ENCODE results near the gene SLC38A10. TPM values are rescaled to one million over a fixed set of nuclear protein-coding genes. Genes with fewer than 3 reads are reported as not detected.

SLC38A10 gene
- total RNA-seq, 1 experiment from 2014 or later, result 109 TPM

DNA sequence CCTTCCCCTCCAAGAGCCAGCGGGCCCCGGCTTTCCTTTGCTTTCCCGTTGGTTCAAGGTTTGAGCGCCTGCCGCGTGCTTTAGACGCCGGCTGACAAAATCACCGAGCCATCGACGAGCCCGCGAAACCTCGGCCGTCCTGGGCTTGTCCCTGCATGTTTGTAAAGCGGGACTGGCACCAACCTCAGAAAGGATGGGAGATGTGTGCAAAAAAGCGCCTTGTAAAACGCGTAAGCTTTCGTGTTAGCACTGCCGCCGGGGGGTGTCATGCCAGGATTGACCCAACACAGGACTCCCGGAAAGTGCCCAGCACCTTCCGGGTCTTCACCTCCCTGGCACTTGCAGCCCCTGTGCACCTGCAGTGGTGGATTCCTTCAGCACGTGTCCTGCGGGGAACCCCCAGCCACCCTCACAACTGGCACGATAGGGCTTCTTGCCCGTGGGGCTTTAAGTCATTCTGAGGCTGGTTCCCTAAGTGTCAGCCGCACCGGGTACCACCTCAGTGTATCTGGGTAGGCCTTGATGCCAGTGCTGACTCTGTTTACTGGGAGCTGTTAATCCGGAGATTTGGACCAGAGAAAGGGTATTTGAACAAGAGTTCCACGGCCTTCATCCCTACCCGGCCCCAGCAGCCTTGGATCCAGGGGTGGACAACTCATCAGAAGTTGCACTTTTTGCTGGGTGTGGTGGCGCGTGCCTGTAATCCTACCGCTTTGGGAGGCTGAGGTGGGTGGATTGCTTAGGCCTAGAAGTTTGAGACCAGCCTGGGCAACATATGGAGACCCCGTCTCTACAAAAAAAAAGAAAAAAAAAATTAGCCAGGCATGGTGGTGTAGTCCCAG is 55.2 kb downstream of the SLC38A10 start:
- Histone ChIP-seq H3K4me2 (ENCODE audit: low read length) (peak overlapping the region; percentile 99), H3K36me3 (ENCODE audit: control insufficient read depth in 1 of 2, insufficient read depth in 2 of 2, low read length in 2 of 2) (peaks cover 0 to 10% of the 10 kb centered on the region in 2 experiments; a peak in 1 of 4 replicates), H3K27me3 (ENCODE audit: insufficient read depth, low read length) (no peaks in the 10 kb centered on the region), H3K9ac (ENCODE audit: low read length) (peak overlapping the region; percentile 98), H3K79me2 (ENCODE audit: insufficient read depth, low read length) (peaks cover 50% of the 10 kb centered on the region), H3K9me2 (ENCODE audit: insufficient read depth) (no peaks in the 10 kb centered on the region), H3K27ac (ENCODE audit: low read depth, low read length) (peak overlapping the region; percentile 86), H3K4me1 (ENCODE audit: control insufficient read depth in 1 of 2, insufficient read depth in 2 of 2, low read length in 2 of 2) (peaks cover 12 to 35% of the 10 kb centered on the region in 2 experiments; a peak in 3 of 4 replicates), H4K20me1 (ENCODE audit: insufficient read depth) (no peaks in the 10 kb centered on the region), H2AFZ (ENCODE audit: low read depth, low read length, poor library complexity, severe bottlenecking) (no peak overlapping the region), H3K4me3 (replicated peaks in 1 of 2; ENCODE audit: low read depth in 1 of 2, low read length in 2 of 2) (peak overlapping the region; percentile 94 to 100), H3K9me3 (ENCODE audit: control insufficient read depth in 1 of 2, insufficient read depth in 1 of 2, low read depth in 1 of 2, low read length in 2 of 2) (no peaks in the 10 kb centered on the region)
- ChIA-PET POLR2A (interaction anchor here (0.9 to 1.5 kb wide), 6 partner anchors 15 to 278 kb away, joined by 4 to 9 read pairs (median 5); partner anchors contain the start of genes CEP131 and CHMP6), RAD21 (ENCODE audit: low non-redundant PET in 1 of 2, low total read pairs in 2 of 2, uncharacterized antibody in 2 of 2, unreplicated experiment in 2 of 2) (no interaction called here), CTCF (interaction anchor here (0.9 to 2.1 kb wide), 5 partner anchors 17 to 251 kb away, joined by 3 to 11 read pairs (median 5); partner anchors contain the start of gene CEP131)
- intact Hi-C loops (cut with micrococcal nuclease), result loop anchor here (1.0 kb wide), 1 partner anchor 17 kb away; no protein-coding TSS in a partner anchor
- ATAC-seq (no peak), DNase-seq (ENCODE audit: low read depth, low spot score) (no peak)
- TF ChIP-seq ZFX (IDR thresholded peaks at IDR 0.05) (peak; percentile 77; the same call in 1 of the 2 replicates), EZH2 (IDR thresholded peaks at IDR 0.05) (no peak)
- no TSS peak for BruUV-seq (replicated peaks)

GRCh38 chr17:81238815-81239713 is 56.0 kb downstream of the SLC38A10 start, which contains the start of the genes NDUFAF8 and TEPSIN:
NDUFAF8 (plus strand) TSS chr17:81239318; CDS start chr17:81239364, 46 bp downstream.
TEPSIN (minus strand) TSS chr17:81239055; CDS start chr17:81239033, 22 bp downstream.
- ATAC-seq (peak; percentile 93), DNase-seq (ENCODE audit: low read depth, low spot score) (peak; percentile 100)
- ChIA-PET POLR2A (interaction anchor here (0.7 to 1.5 kb wide), 8 partner anchors 9 to 279 kb away, joined by 3 to 9 read pairs (median 4); partner anchors contain the start of genes CEP131 and CHMP6), RAD21 (ENCODE audit: low non-redundant PET in 1 of 2, low total read pairs in 2 of 2, uncharacterized antibody in 2 of 2, unreplicated experiment in 2 of 2) (interaction anchor here in 1 of 2 experiments (0.7 to 1.1 kb wide), 2 partner anchors 16 to 80 kb away, joined by 3 read pairs; partner anchors contain the start of gene CEP131), CTCF (interaction anchor here (0.9 to 2.1 kb wide), 5 partner anchors 16 to 250 kb away, joined by 3 to 11 read pairs (median 5); partner anchors contain the start of gene CEP131)
- Histone ChIP-seq H3K9ac (ENCODE audit: low read length) (peak within 1 kb of the TSS; percentile 98), H3K36me3 (ENCODE audit: control insufficient read depth in 1 of 2, insufficient read depth in 2 of 2, low read length in 2 of 2) (peaks cover 0 to 10% of the 10 kb centered on the region in 2 experiments; a peak in 1 of 4 replicates), H3K27ac (ENCODE audit: low read depth, low read length) (peak within 1 kb of the TSS; percentile 86), H3K27me3 (ENCODE audit: insufficient read depth, low read length) (no peaks in the 10 kb centered on the region), H3K4me3 (replicated peaks in 1 of 2; ENCODE audit: low read depth in 1 of 2, low read length in 2 of 2) (peak within 1 kb of the TSS; percentile 94 to 100), H4K20me1 (ENCODE audit: insufficient read depth) (no peaks in the 10 kb centered on the region), H3K9me3 (ENCODE audit: control insufficient read depth in 1 of 2, insufficient read depth in 1 of 2, low read depth in 1 of 2, low read length in 2 of 2) (no peaks in the 10 kb centered on the region), H3K4me2 (ENCODE audit: low read length) (peak within 1 kb of the TSS; percentile 99), H2AFZ (ENCODE audit: low read depth, low read length, poor library complexity, severe bottlenecking) (no peak within 1 kb of the TSS), H3K79me2 (ENCODE audit: insufficient read depth, low read length) (peaks cover 50% of the 10 kb centered on the region), H3K9me2 (ENCODE audit: insufficient read depth) (no peaks in the 10 kb centered on the region), H3K4me1 (ENCODE audit: control insufficient read depth in 1 of 2, insufficient read depth in 2 of 2, low read length in 2 of 2) (peaks cover 12 to 35% of the 10 kb centered on the region in 2 experiments; a peak in 3 of 4 replicates)
- intact Hi-C loops (cut with micrococcal nuclease), result loop anchor here (1.0 kb wide), 1 partner anchor 16 kb away; no protein-coding TSS in a partner anchor
- no TSS peak for BruUV-seq (replicated peaks)
- TF ChIP-seq SIN3A (IDR thresholded peaks at IDR 0.05; ENCODE audit: low read depth), result peak; percentile 84; the same call in 1 of the 2 replicates
- TF ChIP-seq YY1 (IDR thresholded peaks at IDR 0.05; ENCODE audit: extremely low read depth, insufficient replicate concordance, low read depth, low read length), result peak; percentile 97
- no peak for TF ChIP-seq JUND (IDR thresholded peaks at IDR 0.05)
- TF ChIP-seq POLR2AphosphoS5 (IDR thresholded peaks at IDR 0.05; ENCODE audit: low read depth, low read length), result peak; percentile 71
- no peak; the same call in 1 of the 2 replicates for TF ChIP-seq EGR1 (IDR thresholded peaks at IDR 0.05; ENCODE audit: low read depth)
- peak; percentile 99; the same call in 1 of the 2 replicates for TF ChIP-seq ELF1 (IDR thresholded peaks at IDR 0.05; ENCODE audit: borderline replicate concordance, low read depth)
- peak; percentile 24 for TF ChIP-seq POLR2A (IDR thresholded peaks at IDR 0.05; ENCODE audit: borderline replicate concordance, extremely low read depth, insufficient read depth, insufficient read length)
- TF ChIP-seq SP1 (IDR thresholded peaks at IDR 0.05; ENCODE audit: low read depth), result peak; percentile 100
- TF ChIP-seq ZFX (IDR thresholded peaks at IDR 0.05), result peak; percentile 94; the same call in 1 of the 2 replicates
- TF ChIP-seq MAX (IDR thresholded peaks at IDR 0.05), result peak; percentile 48
- no peak for TF ChIP-seq SRF (IDR thresholded peaks at IDR 0.05; ENCODE audit: low read depth)
